GM10266 (cell line): Measurements from ENCODE around the gene CYP2S1.
A peak's percentile ranks its signal among the peaks of the same experiment; 100 is the strongest.

Source experiments
- DNase-seq: peaks from one replicate; pipeline ENCODE4 v3.0.0; 2012; ENCODE audit errors: extremely low spot score
- CTCF ChIP-seq: IDR thresholded peaks from 2 replicates; pipeline ENCODE4 v1.5.1; 2012; ENCODE audit warnings: mild to moderate bottlenecking, low read depth; ENCODE audit not compliant: control insufficient read depth, insufficient read depth; ENCODE audit errors: missing control alignments

Gene CYP2S1

GRCh38 chr19:41198559-41198958 is 5.5 kb downstream of the CYP2S1 start:
- no peak for DNase-seq
- no peak for TF ChIP-seq CTCF

DNA sequence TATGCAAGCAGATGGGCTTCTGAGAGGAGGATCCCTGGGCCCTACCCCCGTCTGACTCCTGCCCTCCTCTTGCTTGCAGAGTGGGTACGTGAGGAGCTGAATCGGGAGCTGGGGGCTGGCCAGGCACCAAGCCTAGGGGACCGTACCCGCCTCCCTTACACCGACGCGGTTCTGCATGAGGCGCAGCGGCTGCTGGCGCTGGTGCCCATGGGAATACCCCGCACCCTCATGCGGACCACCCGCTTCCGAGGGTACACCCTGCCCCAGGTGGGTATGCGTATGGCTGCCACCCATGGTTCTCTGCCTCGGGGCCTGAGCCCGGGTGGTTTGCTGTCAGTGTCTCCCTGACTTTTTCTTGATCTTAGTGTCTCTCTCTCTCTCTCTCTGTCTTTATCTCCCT is 10.4 kb downstream of the CYP2S1 start:
- no peak for TF ChIP-seq CTCF
- no peak for DNase-seq

DNA sequence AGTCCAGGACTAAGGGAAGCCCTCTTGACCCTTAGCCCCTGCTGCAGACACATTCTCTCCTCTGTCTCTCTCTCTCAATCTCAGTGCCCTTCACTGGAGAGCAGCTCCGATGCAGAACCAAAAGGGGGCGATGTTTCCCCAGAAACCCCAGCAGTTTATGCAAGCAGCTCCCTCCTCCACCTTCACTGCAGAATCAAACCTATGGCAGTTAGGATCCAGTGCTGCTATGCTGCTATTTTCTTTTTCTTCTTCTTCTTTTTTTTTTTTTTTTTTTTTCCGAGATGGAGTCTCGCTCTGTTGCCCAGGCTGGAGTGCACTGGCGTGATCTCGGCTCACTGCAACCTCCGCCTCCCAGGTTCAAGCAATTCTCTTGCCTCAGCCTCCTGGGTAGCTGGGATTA is 11.3 kb downstream of the CYP2S1 start:
- peak; percentile 83 for DNase-seq
- TF ChIP-seq CTCF = peak; percentile 95

GRCh38 chr19:41205995-41206394 is 13.0 kb downstream of the CYP2S1 start:
- DNase-seq = no peak
- TF ChIP-seq CTCF = peak; percentile 16

GRCh38 chr19:41206456-41206855 is 13.4 kb downstream of the CYP2S1 start:
- no peak for DNase-seq
- no peak for TF ChIP-seq CTCF

DNA sequence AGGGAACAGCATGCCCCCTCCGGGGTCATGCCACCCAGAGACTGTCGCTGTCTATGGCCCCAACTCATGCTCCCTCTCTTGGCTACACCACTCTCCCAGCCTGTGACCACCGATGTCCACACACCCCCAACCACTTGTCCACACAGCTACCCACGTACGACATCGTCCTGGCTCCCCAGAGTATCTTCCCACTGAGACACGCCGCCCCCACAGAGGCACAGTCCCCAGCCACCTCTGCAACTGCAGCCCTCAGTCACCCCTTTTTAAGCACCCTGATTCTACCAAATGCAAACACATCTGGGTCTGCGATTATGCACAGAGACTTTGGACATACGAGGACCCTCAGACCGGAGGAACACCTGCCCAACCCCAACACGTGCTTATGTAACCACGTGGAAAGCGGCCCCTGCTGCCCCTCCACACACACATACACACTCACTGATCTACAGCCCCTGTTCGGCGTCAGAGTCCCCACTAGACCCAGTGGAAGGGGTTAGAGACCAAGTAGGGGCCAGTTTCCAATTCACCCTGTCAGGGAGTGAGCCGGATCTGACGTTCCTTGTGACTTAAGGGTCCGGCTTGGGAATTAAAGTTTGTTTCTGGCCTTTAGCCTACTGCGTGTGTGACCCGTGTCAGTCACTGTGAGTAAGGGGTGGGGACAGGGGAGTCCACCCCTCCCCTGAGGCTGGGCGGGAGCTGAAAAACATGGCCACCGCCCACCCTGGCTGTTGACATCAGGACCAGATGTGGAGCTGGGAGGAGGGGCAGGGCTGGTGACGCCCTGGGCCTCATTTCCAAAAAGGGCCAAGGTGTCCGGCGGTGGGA is 14.1 kb downstream of the CYP2S1 start:
- DNase-seq = no peak
- TF ChIP-seq CTCF = no peak

GRCh38 chr19:41214161-41214560 is 21.1 kb downstream of the CYP2S1 start:
- no peak for DNase-seq
- TF ChIP-seq CTCF = no peak
